MG63 (cell line): Measurements from ENCODE around the gene SETD3. TPM values are rescaled to one million over a fixed set of nuclear protein-coding genes. Genes with fewer than 3 reads are reported as not detected.

Experiments used
- DNase-seq: peaks from one replicate; pipeline ENCODE4 v3.0.0-alpha.2; 2020
- H3K27me3 ChIP-seq: fragments of 250-450 bp; sonication (Bioruptor Pico); 2 replicates; pipeline ENCODE4 v1.5.1; 2020; ENCODE audit warnings: mild to moderate bottlenecking, moderate library complexity
- H3K36me3 ChIP-seq: fragments of 250-450 bp; sonication (Bioruptor Pico); 2 replicates; pipeline ENCODE4 v1.5.1; 2020; ENCODE audit warnings: mild to moderate bottlenecking, moderate library complexity
- H3K4me3 ChIP-seq: fragments of 250-450 bp; sonication (Bioruptor Pico); 2 replicates; pipeline ENCODE4 v1.5.1; 2020; ENCODE audit warnings: mild to moderate bottlenecking, moderate library complexity
- H3K9me3 ChIP-seq: fragments of 250-450 bp; sonication (Bioruptor Pico); 2 replicates; pipeline ENCODE4 v1.5.1; 2020; ENCODE audit warnings: mild to moderate bottlenecking, moderate library complexity
- total RNA-seq: library from RNA; depleted of rRNA; stranded (reverse); fragments of >200 nt; shearing (Covaris generic); gene quantifications from 2 replicates; pipeline ENCODE4 v1.2.3, GENCODE V29; 2014; ENCODE audit warnings: low replicate concordance; rRNA removed

SETD3 gene
- 37.8 and 48.0 TPM in 2 replicates for total RNA-seq

DNA sequence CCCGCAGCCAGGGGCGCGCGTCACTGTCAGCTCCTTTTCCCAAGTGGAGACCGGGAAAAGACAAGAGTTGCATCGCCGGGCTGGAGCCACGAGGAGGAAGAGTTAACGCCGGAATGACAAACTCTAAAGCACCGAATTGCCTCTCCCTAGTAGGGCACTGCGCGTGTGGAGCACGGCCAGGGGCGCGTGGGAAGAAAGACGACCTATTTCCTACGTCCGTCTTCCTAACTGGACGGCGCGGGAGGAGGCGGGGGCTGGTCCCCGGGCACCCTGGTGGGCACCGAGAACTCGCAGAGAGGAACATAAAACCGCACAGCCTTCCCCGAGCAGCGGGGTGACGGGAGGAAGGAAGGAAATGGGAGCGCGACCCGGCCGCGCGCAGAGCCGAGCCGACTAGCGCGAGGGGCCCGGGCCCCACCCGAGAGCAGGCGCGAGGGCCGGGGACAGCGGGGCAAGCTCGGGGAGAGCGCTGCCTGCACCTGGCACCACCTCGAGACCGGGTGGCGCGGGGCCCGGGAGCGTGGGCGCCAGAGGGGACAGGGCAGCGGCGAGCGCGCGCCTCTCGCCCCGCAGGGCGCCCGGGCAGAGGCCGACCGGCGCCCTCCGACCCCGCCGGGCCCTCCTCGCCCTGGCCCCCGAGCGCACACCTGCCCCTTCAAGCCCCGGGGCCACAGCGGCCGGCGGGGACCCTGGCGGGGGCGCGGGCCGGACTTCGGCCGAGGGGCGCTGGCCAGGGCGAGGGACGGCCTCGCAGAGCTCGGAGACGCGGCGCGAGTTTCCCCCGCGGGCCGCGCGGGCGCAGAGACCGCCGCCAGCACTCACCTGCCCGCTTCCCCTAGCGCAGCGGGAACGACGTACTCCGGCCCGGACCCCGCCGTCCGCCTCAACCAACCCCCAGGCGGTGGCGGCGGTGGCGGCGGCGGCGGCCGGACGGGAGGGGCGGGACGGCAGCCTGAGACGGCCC lies at the start of gene SETD3:
SETD3 (minus strand) TSS at position 954 of the 964 bp plus-strand sequence. CDS start 15,054 bp downstream, outside the sequence.
- H3K4me3 ChIP-seq, result peak within 1 kb of the TSS; percentile 87

DNA sequence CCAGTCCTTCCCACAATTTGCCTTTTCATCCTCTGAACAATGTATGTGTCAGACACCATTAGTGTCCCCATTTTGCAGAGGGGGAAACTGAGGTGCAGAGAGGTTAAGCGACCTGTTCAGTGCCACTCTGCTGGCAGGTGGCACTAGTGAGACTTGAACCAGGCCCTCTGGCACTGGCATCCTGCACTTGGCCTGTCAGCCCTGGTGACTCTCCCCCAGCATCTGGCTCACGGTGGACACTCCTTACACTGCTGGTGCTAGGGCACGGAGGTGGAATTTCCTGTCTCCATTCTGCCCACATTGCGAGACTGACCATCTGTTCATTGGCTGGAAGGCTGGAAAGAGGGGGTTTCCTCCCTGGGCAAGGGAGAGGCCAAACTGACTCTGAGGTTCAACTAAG lies 49.2 kb upstream of the SETD3 start:
- H3K27me3 ChIP-seq, result no peaks in the 10 kb centered on the region
- no peaks in the 10 kb centered on the region for H3K9me3 ChIP-seq
- peak; percentile 59 for DNase-seq
- no peak overlapping the region for H3K4me3 ChIP-seq
- no peaks in the 10 kb centered on the region for H3K36me3 ChIP-seq

More for the DNA sequence above, at the start of gene SETD3:
- DNase-seq, result peak; percentile 74
- Histone ChIP-seq H3K36me3 (no peaks in the 10 kb centered on the region), H3K27me3 (no peaks in the 10 kb centered on the region), H3K9me3 (no peaks in the 10 kb centered on the region)

DNA sequence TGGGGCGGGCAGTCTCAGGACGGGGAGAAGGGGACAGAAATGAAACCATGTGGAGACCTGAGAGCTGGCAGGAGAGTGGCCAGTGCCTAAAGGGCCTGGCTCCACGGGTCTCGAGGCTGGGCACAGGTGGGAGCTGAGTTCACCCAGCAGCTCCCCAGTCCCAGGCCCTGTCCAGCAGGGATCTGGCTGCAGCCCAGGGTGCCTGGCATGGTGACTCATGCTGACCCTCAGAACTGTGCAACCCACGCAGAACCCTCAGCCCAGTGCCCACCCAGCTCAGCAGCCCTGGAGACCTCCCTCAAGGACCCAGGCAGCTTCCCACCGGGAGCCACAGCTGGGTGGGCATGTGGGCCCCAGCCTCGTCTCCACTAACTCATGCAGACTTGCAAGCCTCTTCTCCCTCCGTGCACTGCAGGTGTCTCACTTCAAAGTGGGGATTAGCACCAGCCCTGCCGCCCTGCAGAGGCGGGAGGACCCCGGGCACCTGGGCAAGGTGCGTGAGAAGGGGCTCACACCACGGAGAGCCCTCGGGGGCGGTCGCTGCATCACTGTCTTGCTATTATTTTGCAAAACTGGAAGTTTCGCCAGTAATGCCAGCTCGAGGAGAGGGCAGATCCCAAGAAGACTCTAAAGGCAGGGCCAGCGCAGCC lies 46.9 kb upstream of the SETD3 start:
- H3K36me3 ChIP-seq, result no peaks in the 10 kb centered on the region
- no peak overlapping the region for H3K4me3 ChIP-seq
- no peak for DNase-seq

DNA sequence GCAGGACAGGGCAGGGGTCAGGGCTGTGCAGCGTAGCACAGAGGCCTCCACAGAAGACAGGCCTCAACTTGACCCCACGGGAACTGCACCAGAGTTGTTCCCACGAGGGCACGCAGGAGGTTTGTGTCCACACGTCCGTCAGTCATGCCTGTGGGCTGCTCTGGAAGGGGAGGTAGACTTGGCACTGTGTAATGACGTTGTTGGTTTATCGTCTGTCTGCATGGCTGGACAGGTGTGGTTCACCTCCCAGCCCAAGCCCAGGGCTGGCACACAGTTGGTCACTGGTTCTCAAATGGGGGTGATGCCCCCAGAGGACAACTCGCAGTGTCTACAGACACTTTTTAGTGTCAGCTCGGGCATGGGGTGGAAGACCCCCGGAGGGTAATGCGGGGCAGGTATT lies 46.4 kb upstream of the SETD3 start:
- Histone ChIP-seq H3K9me3 (no peaks in the 10 kb centered on the region), H3K36me3 (no peaks in the 10 kb centered on the region), H3K27me3 (no peaks in the 10 kb centered on the region), H3K4me3 (no peak overlapping the region)
- DNase-seq, result no peak

More for the DNA sequence above, 46.9 kb upstream of the SETD3 start:
- H3K9me3 ChIP-seq, result no peaks in the 10 kb centered on the region
- H3K27me3 ChIP-seq, result no peaks in the 10 kb centered on the region

DNA sequence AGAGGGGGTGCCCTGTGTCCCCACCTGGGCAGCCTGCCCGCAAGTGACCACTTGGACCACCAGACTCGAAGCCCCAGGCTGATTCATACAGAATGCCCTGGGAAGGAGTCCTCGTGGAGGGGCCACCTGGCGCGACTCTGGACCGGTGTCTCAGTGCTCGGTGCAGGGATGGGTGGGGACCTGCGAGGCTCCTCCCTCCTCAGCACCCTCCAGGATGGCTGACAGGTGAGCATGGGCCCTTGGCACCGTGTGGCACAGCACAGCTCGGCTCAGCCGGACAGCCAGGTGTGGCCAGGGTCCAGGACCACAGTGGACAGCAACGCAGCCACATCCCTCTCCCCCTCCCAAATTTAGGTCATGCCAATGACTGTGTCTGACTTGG lies 45.0 kb upstream of the SETD3 start:
- no peak overlapping the region for H3K4me3 ChIP-seq
- no peaks in the 10 kb centered on the region for H3K27me3 ChIP-seq
- no peaks in the 10 kb centered on the region for H3K36me3 ChIP-seq
- H3K9me3 ChIP-seq, result no peaks in the 10 kb centered on the region
- DNase-seq, result no peak

DNA sequence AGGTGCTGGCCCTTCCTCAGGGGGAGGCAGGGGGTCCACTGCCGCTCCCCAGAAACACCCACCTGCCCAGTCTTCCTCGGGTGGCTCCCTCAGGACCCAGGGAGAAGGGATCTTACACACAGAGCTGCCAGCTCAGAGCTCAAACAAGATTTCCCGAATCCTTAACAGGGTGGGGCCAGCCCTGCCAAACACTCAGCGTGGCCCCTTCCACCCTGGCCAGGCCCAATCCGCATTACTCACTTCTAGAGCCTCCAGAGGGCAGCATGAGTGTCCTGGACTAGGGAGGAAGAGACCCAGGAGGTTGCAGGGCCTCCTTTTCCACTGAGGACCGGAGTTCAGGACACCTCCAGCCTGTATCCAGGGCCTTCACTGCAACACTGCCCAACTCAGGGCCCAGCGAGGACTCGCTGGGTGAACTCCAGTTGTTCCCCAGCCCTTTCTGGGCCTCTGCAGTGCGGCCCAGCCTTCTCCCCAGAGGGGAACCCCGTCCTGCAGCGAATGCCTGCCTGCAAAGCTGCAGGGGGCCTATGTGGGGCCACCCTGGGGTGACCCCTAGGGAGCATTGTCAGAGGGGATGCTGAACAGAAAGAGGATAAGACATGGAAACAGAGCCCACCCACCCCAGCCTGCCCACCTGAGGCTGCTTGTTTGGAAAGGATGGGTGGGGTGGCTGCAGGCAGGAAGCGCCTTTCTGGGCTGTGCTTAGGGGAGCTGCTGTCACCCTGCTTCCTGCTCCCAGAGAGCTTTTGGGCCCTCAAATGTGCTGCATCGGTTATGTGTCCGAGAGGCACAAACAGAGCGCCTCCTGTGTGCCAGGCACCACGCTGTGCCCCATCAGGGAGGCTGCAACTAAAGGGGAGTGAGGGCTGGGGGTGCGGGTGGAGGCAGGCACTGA lies 44.4 kb upstream of the SETD3 start:
- DNase-seq, result peak; percentile 61

DNA sequence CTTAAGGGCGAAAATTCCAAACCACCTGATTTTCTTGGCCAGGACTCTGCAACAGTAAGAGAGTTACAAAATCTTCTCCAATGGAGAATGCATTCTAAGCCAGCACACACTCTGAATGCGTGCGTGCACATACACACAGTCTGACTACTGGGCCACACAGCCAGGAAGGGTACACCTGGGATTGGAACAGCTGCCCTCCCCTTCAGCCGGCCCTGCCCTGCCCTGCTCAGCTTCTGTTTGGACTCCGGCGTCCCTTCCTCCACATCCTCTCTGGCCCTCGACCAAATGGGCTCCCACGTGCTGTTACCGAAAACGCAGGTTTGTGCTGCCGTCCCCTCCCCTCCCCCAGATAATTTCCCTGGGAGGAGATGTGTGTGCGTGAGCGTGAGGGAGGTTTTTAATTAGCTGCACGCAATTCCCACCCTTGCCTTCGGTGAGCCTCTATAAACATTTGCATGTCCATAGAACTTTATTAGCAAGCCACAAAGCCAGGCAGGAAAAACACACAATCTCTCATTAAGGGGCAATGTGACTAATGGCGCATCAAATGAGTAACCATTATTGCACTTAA lies 43.5 kb upstream of the SETD3 start:
- DNase-seq, result no peak
- Histone ChIP-seq H3K36me3 (no peaks in the 10 kb centered on the region), H3K27me3 (no peaks in the 10 kb centered on the region), H3K9me3 (no peaks in the 10 kb centered on the region), H3K4me3 (no peak overlapping the region)

More for the DNA sequence above, 44.4 kb upstream of the SETD3 start:
- no peaks in the 10 kb centered on the region for H3K9me3 ChIP-seq
- no peak overlapping the region for H3K4me3 ChIP-seq
- H3K27me3 ChIP-seq, result no peaks in the 10 kb centered on the region
- H3K36me3 ChIP-seq, result no peaks in the 10 kb centered on the region

DNA sequence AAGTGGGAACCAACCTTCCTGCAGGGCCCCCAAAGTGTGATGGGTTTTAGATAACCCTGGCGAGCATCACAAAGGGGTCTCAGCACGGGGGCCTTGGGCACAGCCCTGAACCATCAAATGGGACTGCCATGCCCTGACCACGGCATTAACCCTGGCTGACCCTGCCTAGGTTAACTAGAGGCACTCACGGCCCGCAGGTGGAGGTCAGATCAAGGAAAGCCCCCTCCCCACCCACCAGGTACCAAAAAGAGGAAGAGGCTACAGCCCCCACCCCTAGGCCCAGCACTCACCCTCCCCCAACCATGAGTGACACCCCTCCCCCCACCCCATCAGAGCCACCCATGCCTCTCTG lies 43.0 kb upstream of the SETD3 start:
- H3K27me3 ChIP-seq, result no peaks in the 10 kb centered on the region
- H3K4me3 ChIP-seq, result no peak overlapping the region
- no peak for DNase-seq

DNA sequence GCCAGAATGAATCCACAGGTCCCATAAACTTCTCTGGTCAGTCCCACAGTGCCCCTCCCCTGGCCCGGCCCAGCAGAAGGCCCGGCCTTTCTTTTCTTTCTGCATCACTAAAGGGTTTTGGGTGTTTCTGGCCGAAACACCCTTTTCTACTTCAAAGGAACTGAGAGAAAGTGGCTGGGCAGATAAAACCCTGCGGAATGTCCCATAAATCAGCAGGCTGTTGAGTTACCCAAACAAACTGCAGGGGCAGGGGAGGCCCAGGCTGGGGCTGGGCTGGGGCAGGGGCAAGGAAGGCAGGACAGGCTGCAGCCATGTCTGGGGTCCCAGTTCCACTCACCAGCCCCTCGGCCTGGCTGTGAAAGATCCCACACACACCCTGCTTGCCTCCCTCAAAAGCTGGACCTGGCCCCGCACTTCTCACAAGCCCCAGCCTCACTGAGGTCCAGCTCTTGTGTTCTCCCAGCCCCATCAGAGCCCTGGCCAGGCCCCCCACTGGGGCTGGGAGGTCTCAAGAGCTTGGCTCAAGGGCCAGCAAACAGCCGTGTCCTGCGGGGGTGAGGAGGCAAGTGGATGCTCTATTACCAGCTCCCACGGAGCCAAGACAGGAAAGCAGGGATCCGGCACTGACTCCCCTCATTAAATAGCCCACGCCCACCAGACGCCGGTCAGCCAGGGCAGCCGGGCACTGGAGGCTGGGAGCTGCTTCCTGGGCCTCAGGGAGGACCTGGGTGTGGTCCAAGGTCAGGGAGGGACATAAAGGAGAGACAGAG lies 42.5 kb upstream of the SETD3 start:
- Histone ChIP-seq H3K27me3 (no peaks in the 10 kb centered on the region), H3K36me3 (no peaks in the 10 kb centered on the region), H3K9me3 (no peaks in the 10 kb centered on the region), H3K4me3 (no peak overlapping the region)
- DNase-seq, result peak; percentile 17

More for the DNA sequence above, 43.0 kb upstream of the SETD3 start:
- no peaks in the 10 kb centered on the region for H3K9me3 ChIP-seq
- no peaks in the 10 kb centered on the region for H3K36me3 ChIP-seq

DNA sequence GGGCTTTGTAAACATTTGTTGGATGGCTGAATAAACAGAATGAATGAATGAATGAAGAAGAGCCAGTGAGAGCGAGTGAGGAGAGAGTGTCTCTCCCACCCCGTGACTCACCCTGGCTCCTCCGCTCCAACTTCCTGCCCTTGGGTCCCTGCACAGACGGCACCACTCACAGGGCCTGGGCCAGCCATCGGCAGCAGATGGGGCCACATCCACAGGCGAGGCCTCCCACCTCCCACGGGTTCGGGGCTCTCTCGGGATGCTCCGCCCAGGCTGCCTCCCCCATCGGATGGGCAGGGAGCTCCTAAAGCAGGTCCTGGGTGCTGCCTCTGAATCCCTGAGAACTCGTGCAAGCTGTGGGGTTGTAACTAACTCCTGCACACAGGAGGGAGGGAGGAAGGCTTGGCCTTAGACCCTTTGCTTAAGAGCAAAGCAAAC lies 41.8 kb upstream of the SETD3 start:
- peak; percentile 57 for DNase-seq
- no peaks in the 10 kb centered on the region for H3K9me3 ChIP-seq

DNA sequence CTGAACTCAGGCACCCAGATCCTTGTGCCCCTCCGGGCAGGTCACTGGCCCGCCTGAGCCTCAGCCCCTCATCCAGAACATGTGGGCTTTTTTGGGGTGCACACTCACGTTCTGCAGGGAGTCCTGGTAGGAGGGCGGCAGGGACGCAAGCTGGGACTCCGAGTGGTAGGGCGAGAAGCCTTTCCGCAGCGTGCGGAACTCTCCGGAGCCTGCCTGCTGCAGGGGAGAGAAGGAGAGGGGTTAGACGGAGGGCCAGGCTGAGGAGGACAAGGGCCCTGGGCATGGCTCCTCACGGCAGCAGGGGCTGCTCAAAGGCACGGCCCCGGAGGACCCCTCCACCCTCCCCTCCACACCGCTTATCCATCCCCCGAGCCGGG lies 41.4 kb upstream of the SETD3 start:
- DNase-seq, result no peak
- H3K27me3 ChIP-seq, result no peaks in the 10 kb centered on the region
- H3K36me3 ChIP-seq, result no peaks in the 10 kb centered on the region
- H3K4me3 ChIP-seq, result no peak overlapping the region
- H3K9me3 ChIP-seq, result no peaks in the 10 kb centered on the region

More for the DNA sequence above, 41.8 kb upstream of the SETD3 start:
- Histone ChIP-seq H3K4me3 (no peak overlapping the region), H3K27me3 (no peaks in the 10 kb centered on the region), H3K36me3 (no peaks in the 10 kb centered on the region)

DNA sequence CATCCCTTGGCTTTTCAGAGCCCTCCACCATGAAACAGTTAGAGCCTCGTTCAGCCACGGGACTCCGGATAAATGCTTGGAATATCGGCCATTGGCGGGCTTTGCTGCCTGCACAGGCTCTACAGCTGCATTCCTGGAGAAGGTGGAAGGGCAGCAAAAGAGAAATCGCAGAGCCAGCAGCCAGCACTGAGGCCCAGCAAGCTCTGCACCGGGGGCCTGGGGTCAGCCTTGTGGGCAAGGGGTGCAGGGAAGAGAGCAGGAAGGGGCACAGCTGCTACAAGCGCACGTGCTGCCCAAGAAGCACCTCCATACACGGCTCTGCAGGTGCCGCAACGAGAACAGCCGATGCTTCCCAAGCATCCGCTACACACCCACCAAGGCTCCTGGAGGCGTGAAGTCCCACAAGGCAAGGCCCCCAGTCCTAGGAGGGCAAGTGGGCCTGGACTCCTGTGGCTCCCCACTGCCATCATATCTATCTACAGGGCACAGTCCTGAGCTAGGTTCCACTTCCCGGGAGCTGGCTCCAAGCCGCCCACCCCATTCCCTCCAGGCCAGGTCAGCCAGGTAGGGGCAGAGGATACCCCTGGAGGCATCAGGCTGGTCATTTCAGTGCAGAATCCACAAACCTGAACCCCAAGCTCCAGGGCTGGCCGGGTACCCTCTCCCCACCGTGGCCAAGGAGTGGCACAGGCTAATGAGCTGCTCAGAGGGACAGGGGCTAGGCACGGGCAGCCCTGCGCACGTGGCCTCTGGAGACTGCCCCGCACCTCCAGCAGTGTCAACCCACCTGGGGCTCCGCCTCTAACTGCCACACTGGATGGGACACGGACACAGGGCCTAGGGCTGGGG lies 40.7 kb upstream of the SETD3 start:
- no peaks in the 10 kb centered on the region for H3K36me3 ChIP-seq
- DNase-seq, result no peak
- no peaks in the 10 kb centered on the region for H3K27me3 ChIP-seq

DNA sequence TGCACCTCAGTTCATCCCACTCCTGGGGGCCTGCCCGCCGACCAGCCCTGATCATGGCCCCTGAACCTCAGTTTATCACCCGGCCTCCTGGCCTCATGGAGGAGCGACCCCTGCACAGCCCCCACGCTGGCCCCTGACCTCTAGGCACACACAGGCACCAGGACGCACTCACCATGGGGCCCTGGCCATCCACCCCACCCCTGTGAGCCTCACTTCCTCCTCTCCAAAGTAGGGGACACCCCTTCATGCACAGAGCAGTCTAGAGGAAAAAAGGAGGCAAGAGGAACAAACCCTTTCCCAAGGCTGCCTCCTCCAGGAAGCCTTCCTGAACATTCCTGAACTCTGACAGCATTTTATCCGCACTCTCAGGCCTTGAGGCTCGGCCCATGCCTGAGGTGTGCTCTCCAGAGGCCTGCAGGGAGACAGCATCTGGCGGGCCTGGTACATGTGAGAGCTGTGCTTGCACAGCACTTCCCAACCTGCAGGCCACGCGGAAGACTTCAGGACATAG lies 40.0 kb upstream of the SETD3 start:
- no peaks in the 10 kb centered on the region for H3K27me3 ChIP-seq
- H3K4me3 ChIP-seq, result no peak overlapping the region
- DNase-seq, result no peak
- no peaks in the 10 kb centered on the region for H3K36me3 ChIP-seq
- no peaks in the 10 kb centered on the region for H3K9me3 ChIP-seq

More for the DNA sequence above, 40.7 kb upstream of the SETD3 start:
- no peak overlapping the region for H3K4me3 ChIP-seq
- H3K9me3 ChIP-seq, result no peaks in the 10 kb centered on the region

DNA sequence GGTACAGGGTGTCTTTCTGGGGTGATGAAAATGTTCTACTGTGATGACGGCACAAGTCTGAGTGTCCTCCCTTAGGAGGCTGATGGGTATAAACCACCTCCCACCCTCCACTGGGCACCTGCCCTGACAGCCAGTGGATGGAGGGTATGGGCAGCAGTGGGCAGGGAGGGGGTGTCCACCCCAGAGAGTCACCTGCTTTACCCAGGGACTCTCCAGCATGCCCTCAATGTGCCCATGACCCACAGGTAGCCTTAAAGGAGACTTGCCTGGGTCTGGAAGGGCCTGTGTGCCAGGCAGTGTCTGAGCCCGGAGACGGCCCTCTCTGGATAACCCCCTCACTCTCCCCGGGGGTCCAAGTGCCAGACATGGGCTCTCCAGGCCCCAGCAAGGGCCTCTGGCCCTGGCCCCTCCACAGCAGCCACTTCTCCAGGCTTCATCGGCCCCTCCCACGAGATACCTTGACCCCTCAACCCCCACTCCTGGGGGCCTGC lies 39.3 kb upstream of the SETD3 start:
- DNase-seq, result no peak
- H3K9me3 ChIP-seq, result no peaks in the 10 kb centered on the region

More for the DNA sequence above, 39.3 kb upstream of the SETD3 start:
- H3K27me3 ChIP-seq, result no peaks in the 10 kb centered on the region
- no peak overlapping the region for H3K4me3 ChIP-seq
- H3K36me3 ChIP-seq, result no peaks in the 10 kb centered on the region
